GM10847 (cell line): ENCODE data around the gene ZC3HAV1L.

Source experiments
- POLR2A ChIP-seq: IDR thresholded peaks from 2 replicates; pipeline ENCODE4 v1.6.1; 2011; ENCODE audit not compliant: insufficient read length; ENCODE audit errors: extremely low read depth

The ZC3HAV1L gene

DNA sequence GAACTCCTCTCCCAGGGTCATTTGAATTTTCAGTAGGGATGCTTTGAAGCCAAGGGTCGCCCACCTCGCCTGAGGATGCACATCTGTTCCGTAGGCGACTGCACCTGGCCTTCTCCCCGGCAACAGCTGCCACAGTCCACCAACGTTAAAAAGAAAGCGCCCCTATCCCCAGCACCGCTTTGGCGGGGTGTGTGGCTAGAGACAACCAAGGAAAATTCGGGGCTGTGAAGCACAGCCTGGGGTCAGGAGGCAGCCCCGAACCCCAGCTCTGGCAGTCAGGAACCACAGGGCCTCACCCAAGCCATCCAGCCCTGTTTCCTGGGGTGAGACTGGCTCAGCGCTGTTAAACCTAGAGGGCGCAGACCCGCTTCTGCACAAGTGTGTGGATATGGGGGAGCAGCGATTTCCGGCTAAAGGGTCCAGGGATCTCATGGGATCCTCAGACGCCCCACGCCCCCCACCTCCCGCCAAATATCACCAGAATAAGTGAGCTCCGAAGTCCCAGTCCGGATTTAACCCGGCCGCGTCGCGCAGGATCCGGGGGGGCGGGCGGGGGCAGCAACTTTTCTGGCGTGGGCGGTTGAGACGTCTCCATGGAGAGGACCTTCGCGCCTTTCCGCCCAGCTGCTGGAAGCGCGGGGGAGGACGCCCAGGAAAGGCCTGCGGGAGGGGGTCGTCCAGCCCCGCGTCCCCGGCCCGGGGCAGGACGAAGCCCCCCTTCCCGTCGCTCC is 822 bp downstream of the ZC3HAV1L start:
- TF ChIP-seq POLR2A = no peak

DNA sequence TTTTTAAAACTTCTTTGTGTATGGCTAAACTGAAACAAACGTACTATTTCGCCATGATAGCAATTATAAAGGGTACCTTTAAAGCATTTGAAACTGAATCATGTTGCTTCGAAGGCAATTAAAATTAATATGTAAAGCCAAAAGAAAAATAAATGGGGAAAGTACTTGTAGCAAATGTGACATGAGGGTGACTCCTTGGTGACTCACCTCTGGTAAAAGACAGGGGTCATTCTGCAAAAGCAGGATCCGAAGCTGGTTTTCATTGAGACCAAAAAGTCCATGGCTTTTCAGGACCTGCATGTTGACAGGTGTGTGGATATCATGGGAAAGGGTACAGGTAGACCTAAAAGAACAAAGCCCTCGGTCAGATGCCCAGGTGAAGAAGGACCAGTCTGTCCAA is 1.5 kb downstream of the ZC3HAV1L start:
- TF ChIP-seq POLR2A = no peak

DNA sequence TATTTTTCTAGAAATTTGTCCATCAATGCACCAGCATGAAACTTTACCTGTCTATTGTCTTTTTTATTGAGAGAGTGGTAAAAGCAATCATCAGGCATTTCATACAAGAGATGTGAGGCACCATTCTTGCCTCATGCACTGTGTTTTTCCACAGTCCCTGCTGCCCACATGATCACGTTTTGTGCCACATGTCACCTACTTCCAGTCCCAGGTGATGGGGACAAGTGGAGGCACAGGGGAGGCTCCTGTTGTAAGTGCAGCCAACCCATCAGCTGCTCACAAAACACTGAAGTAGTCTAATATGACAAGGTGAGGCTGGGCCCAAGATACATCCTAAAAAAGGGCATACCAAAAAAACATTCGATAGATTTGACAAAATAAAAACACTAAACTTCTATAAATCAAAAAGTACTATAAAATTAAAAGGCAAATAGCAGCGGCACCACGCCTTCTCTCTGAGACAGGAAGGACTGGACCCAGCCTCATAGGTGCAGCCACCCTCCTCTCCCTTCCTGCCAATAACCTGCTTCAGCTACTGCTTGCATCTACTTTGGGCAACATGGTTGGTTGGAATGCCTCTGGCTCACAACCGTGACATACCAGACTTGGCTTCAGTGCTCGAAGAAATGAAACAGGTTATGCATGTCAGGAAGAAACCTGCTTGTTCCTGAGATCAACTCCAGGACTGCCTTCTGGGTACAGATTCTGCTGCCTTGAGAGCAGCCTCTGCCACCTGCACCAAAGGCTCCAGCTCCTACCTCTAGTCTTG is 2.3 kb downstream of the ZC3HAV1L start:
- TF ChIP-seq POLR2A = no peak

DNA sequence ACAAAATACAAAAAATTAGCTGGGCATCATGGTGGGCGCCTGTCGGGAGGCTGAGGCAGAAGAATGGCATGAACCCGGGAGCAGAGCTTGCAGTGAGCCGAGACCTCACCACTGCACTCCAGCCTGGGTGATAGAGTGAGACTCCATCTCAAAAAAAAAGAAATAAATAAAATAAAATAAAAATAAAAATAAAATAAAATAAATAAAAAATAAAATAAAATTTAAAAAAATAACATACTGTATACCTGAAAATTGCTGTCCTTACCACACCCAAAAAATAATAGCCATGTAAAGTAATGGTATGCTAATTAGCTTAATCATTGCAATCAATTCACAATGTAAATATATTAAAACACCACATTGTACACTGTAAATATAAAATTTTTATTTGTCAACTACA is 3.4 kb downstream of the ZC3HAV1L start:
- TF ChIP-seq POLR2A = no peak

DNA sequence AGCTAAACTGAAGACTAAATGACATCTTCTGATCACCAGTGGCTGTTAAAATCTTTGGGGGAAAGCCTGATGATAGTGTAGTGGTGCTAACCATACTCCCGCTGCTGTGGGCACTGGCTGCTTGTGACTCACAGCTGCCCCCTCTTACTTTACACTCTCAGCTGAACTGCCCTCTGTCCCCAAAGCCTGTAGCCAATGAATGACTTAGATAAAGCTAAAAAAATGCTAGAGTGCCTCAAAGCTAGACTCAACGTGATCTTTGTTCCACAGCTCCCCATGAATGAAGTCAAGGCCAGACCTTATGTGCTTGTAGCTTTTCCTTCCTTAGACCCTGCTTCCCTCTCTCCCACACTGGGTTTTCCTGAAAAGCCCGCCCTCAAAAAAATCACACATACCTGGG is 6.5 kb downstream of the ZC3HAV1L start:
- no peak for TF ChIP-seq POLR2A

DNA sequence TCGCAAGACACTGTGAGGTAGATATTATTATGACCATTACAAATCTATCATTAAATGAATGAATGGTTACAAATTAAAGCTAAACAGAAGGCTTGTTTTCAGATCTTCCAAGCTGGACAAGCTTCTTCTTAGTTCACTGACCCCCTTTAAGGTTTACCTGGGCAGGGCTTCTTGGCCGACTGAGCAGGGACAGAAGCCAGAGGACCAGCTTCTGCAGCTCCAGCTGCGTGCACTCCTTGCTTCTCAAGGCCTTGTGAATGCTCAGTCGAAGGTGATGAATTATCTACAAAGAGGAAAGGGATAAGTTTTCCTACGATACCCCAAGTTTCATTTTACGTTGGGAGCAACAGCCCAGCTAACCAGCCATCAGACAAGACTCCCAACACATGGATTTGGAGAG is 9.3 kb downstream of the ZC3HAV1L start:
- no peak for TF ChIP-seq POLR2A

DNA sequence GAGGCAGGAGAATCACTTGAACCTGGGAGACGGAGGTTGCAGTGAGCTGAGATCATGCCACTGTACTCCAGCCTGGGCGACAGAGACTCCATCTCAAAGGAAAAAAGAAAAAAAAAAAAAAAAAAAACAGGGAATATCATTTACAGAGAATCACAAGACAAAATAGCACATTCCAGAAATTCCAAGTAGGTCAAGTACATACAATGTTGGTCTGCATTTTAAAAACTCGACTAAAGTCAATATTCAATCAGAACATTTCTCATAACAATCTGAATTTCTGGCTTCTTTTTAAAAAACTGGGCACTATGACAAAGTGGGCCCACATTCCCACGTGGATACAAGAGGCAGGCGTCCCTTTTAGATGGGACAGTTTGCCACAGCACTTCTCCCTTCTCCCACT is 12.8 kb downstream of the ZC3HAV1L start:
- no peak for TF ChIP-seq POLR2A

DNA sequence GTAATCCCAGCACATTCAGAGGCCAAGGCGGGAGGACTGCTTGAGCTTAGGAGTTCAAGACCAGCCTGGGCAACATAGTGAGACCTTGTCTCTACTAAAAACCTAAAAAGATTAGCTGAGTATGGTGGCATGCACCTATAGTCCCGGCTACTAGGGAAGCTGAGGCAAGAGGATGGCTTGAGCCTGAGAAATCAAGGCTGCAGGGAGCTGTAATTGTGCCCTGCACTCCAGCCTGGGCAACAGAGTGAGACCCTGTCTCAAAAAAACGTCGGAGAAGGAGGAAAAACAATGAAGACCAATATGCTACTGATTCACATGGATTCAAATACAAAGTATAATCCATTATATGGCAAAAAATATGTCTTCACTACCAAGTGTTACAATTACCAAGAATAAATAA is 13.6 kb downstream of the ZC3HAV1L start:
- no peak for TF ChIP-seq POLR2A

DNA sequence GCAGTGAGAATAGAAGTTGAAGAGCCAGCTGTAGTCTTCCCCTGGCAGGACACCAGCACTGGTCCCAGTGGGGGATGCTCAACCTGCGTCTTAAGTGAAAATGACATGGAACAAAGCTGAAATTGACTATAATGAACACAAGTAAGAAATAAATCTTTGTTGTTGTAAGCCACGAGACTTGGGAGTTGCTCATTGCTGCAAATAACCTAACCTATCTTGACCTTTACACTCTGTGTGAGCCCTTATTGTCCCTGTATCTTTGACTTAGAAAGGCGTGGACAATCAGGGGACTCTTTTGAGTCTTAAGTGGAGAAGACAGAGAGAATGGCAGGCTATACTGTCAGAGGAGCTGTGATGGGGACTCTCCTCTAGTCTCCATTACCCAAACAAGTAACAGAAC is 16.9 kb downstream of the ZC3HAV1L start:
- TF ChIP-seq POLR2A = no peak

DNA sequence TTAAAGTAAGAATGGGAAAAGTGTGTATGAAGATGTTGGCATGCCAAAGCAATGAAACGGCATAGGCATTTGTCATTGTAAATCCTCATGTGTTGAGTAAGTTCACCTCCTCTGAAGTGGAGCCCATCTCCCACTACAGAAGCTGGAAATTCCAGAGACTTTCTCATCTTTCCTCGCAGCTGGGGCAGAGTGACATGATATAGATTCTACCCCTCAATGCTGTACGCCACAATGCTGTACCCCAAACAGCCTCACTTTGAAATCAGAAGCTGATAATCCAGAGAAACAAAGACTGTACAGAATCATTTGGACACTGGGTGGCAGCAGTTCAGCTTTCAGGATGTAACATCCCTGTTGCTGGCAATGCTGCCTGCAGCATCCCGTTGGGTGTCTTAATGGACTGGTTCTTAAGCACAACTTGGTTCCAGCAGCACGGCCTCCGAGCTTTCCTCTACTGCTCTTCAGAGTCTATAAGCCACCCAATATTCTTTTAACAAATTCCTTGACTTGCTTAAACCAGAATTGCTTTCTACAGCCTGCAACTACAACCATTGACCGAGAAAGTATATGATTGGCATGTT is 18.8 kb downstream of the ZC3HAV1L start:
- no peak for TF ChIP-seq POLR2A

DNA sequence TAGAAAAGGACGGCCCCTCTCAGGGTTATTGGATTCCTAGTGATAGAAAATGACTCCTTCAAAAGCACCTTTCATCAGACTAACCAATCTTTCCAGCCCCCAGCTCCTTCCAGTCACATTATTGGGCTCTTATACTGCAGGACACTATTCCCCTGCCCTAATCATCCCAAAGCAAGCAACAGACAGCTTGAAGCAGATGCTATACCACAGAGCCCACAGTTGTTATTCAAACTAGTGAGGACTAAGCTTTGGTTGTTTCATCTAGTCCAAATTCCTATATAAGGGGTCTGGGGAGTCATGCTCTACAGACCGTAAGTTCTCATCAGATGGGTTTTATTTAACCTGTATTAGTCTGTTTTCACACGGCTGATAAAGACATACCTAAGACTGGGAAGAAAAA is 24.5 kb downstream of the ZC3HAV1L start:
- no peak for TF ChIP-seq POLR2A

DNA sequence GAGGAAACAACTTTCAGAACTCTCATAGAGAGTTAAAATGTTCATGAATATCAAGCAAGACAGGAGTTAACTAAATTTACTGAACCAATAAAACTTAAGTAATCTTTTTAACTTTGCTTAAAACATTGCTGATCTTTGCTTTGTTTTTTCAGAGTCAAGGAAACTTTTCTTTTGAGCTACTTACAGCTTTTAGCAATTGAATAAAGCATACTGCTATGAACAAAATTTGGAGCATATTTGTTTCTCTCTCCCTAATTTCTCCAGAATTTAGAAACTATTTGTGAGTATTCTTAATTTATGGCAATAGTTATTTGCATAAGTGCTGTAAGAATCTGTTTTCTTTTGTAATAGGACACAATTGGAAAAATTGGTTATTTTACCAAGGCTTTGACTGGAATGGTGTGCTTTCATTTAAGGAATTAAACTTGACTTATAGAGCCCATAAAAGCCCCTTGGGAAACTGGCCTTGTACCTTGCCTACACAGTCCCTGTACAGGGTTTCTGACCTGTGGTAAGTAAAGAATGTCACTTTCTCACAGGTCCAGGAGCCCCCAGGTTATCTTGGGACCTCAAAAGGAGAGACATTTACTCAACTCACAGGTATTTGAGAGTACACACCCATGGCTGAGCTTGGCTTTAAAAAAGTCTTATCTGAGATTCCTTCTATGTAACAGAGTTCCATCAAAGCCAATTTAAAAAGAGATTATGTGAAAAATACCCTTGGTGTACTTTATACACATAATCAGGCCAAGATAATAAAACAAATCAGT is 31.3 kb downstream of the ZC3HAV1L start:
- no peak for TF ChIP-seq POLR2A

DNA sequence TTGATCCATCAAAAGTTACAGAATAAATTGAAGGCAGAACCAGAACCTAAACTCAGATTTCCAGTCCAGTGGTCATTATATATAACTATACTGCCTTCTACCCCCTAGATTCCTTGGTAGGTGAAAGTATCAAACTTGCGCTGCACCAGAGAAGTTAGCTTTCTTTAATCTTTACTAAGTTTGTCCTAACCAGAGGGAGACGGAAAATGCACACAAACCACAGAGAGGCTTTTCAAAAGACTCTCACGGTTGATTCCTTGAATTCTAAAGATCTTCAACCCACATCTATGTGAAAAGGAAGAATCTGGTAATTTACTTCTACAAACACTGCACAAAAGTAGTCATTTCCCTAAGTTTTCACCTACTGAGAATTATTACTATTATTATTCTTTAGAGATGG is 36.4 kb downstream of the ZC3HAV1L start:
- no peak for TF ChIP-seq POLR2A

DNA sequence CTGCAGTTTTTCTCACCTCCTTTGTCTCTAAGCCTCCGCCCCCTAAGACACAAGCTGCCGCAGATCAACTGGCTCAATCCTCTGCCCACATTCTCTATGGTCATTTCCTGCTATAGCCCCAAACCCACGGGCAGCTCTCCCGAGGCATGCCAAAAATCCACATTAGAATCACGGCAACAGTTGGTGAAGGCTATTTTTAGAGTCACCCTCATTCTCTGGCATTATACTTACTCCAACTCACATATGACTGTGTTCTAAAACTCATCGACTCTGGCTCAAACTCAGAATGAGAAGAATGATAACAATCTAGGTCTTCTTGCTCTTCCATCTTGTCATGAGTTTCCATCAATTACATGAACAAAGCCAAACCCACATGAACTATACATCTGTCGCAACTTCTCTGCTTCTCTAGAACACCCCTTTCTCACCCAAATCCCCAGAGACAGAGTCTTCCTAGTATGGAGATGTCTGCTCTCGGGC is 43.8 kb downstream of the ZC3HAV1L start:
- TF ChIP-seq POLR2A = no peak

DNA sequence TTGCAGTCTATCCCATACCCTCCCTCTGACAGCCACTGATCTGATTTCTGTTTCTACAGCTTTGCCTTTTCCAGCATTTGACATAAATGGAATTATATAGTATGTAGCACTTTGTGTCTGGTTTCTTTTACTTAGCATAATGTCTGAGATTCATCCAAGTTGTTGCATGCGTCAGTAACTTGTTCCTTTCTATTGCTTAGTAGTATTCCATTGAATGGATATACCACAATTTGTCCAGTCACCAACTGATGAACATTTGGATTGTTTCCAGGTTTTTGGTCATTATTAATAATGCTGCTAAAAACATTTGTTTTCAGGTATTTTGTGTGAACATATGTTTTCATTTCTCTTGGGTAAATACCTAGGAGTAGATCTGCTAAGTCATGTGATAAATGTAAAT is 48.2 kb downstream of the ZC3HAV1L start:
- no peak for TF ChIP-seq POLR2A
